ENCODE results near the gene AGAP1.

AGAP1 gene

GRCh38 chr2:235612181-235612950 is 118.5 kb downstream of the AGAP1 start:
- DNase-seq, result peak; percentile 63

DNA sequence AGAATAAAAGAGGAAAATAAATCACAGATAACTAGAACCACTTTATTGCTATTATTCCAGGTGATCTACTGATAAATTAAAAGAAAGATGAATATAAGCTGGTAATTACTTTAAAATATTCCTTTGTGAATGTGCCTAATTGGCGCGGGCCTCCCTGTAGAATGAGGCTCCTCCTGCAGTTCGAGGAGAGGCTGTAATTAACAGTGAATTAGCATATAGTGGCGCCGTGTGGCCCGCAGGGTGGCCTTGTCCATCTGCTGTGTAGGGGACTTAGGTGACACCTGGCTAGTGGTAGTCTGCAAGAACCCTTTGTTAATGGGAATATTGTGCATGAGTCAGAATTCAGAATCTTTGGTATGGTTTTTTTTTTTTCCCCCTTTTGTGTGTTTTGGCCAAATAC is 119.8 kb downstream of the AGAP1 start:
- DNase-seq, result no peak

DNA sequence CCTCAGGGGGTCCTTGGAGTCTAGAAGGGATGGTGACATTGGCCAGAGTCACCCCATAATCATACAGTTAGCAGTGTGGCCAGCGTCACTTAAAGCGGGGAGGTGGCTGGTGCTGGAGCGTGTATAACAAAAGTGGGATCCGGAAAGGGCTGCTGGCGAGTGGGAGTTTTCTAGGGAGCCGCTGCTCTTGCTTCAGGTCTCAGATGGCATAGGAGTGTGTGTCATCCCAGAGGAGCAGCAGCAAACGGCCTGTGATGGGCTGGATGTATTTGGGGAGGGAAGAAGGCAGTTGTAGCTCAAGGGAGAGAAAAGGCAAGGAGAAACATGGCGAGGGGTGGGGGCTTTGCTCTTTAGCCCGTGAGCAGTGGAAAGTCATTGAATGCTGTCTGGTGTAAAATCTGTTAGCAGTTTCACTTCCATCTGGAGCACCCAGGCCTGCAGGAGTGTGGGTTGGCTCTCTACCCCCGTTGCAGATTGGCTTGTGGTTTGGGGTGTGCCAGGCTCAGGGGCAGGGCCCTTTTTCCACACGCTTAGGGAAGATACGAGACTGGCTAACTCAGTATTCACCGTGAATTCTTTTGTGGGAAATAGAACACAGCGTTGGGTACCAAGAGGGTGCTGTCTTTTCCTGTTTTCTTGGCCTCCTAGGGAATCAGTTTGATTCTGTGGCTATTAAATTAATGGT is 120.5 kb downstream of the AGAP1 start:
- DNase-seq, result no peak

GRCh38 chr2:235614900-235615712 is 121.3 kb downstream of the AGAP1 start:
- peak; percentile 48 for DNase-seq

DNA sequence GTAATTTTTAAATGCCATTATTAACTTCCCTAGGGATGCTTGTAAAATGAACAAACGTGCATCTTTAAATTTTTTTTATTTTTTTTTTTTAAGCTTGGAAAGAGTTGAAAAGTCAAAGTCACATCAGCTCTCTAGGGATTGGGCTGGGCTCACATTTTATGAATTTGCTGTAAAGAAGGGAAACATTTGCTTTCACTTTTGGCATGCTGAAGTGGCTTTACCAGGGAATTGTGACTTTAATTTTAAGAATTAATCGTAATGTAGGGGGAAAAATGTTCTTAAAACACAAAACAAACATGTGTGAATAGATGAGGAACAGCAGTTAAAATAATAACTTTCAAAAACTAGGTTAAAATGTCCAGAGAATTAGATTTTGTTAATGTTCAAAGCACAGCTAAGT is 123.0 kb downstream of the AGAP1 start:
- DNase-seq, result no peak

DNA sequence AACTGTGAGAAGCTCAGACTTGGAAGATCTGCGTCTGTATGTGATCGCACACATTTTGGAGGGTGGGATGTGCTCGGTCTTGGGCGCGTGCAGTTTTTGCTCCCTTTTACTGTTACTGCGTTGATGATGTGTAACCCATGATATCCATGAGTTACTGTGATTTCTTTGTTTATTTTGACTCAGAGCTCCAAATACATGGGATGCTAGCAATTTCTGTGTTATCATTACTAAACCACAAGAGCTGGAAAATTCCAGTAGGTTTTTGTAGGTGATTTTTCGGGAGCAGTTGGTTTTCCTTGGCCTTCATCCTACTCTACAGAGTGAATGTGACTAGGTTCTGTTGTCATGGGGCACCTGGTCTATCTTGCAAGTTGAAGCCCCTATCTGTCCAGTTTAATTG is 124.2 kb downstream of the AGAP1 start:
- DNase-seq, result no peak

DNA sequence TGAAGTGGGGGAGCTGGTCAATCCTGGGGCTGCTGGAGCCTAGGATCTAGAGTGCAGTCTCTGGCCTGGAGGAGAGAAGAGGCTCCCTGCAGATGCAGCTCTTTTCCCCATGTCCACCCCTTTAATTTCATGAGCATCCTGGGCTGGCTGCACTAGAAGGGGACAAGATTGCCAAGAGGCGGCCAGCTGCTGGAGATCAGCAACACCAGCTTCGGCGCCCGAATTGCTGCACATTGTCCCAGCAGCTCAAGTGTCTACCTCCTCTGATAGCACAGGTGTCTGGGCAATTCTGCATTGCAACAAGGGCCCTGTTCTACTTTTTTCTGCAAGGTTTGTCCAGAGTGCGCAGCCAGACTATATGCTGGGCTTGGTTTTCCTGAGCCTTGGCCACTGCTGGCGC is 125.7 kb downstream of the AGAP1 start:
- no peak for DNase-seq

GRCh38 chr2:235621736-235622135 is 127.9 kb downstream of the AGAP1 start:
- DNase-seq, result no peak

- no peak for DNase-seq
These were observed 129.3 kb downstream of the AGAP1 start for GRCh38 chr2:235623111-235623510.

DNA sequence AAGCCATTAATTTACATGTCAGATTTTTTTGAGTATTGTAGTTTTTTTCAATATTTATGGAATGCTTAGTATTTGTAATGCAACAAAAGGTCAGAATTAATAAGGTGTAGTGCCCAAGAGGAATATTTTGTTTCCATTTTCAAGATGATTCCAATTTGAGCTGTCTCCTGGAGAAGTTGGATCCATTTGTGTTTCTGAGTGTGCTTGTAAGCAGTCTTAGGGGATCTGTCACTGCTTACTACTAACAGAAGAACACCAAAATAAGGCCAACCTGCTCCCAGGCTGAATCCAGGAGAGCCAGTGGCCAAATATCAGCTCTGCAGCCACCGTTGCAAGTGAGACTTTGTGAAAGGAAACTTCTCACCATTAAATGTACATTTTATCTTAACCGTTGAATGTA is 129.9 kb downstream of the AGAP1 start:
- DNase-seq, result no peak

GRCh38 chr2:235626658-235627057 is 132.8 kb downstream of the AGAP1 start:
- no peak for DNase-seq

GRCh38 chr2:235627682-235628081 is 133.8 kb downstream of the AGAP1 start:
- no peak for DNase-seq

DNA sequence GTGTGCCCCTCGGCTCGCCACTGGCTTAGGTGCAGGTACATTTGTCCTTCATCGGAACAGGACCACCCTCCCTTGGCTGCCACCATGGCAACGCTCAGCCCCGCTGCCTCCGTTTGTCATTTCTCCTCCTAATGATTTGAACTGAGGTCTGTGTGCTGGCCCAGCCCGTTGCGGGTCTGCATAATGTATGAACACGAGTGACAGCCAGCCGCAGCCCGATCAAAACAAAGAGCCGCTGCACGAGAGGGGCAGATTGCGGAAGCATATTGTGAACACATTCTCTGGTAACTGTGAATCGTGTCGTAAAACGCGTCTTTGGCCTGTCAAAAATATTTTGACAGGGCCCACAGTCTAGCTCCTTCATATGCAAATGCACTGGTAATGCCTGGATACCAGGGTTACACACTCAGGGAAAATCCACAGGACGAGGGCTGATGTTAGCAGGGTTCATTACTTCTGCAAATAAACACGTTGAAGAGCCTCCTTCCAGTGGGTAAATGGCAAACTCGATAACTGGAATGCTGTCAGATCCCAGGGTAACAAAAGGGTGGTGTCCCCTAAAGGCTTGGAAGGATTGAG is 137.0 kb downstream of the AGAP1 start:
- DNase-seq, result no peak

DNA sequence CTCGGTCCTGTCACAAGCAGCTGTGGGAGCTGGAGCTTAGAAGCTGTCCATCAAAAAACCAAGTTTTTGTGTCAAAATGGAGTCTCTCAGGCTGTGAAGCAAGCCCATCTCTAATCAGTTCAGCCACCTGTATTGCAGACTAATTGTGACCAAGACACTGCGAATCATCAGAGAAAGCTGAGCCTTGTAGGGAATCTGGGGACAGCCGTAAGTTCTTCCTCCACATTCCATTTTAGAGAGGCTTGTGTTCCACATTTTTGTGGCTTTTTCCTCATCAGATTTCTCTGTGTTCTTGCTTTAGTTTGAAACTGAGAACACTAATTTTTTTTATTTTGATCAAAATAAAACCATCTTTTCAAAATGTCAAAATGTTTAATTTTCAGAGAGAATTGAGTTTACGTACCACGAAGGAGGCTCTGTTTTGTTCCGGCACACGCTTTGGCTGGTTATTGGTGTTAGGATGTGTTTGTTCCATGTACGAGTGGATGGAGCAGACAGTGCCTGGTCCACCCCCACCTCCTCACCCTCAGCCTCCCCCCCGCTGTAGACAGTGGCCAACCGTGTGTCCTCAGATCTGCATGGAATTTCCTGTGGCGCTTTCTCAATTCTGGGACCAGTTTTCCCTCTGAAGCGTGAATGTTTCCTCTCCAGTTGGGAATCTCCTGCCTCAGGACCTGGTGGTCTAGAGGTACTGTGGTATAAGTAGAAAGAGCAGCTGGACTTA is 140.8 kb downstream of the AGAP1 start:
- no peak for DNase-seq

DNA sequence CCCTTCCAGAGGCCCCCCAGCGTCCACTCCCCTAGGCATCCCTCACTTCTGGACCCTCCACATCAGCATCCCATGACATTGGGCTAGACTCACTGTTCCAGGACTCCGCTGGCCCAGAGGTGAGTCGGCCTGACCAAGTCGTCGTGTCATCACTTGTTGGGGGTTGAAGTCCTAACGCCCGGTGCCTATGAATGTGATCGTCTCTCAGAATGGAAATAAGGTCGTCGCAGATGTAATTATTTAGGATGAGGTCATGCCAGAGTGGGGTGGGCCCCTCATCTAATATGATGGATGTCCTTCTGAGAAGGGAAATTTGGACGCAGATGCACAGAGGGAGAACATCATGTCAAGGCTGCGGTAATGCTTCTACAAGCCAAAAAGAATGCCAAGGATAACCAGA is 142.7 kb downstream of the AGAP1 start:
- no peak for DNase-seq

- DNase-seq, result no peak
These were observed 144.1 kb downstream of the AGAP1 start for GRCh38 chr2:235637896-235638295.

GRCh38 chr2:235638541-235639427 is 144.9 kb downstream of the AGAP1 start:
- no peak for DNase-seq

GRCh38 chr2:235639428-235639773 is 145.6 kb downstream of the AGAP1 start:
- DNase-seq, result peak; percentile 28

DNA sequence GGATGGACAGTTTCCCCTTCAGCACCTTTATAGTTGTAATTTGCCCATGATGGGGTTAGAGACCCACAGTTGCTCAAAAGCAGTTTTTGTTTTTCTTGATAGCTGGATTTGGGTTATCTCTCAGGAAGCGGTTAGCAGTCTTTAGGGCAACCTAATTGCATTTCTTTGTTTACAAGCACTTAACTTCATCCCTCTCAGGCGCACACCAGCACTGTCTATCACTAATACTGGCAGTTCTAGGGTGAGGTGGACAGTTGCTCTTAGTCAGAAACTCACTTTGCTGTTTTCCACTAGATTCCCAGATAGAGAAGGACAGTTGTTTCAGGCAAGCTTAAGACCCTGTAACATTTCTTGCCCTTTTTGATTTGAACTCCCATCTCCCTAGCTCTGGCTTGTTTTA is 146.0 kb downstream of the AGAP1 start:
- peak; percentile 36 for DNase-seq

- no peak for DNase-seq
These were observed 146.5 kb downstream of the AGAP1 start for GRCh38 chr2:235640377-235640776.

DNA sequence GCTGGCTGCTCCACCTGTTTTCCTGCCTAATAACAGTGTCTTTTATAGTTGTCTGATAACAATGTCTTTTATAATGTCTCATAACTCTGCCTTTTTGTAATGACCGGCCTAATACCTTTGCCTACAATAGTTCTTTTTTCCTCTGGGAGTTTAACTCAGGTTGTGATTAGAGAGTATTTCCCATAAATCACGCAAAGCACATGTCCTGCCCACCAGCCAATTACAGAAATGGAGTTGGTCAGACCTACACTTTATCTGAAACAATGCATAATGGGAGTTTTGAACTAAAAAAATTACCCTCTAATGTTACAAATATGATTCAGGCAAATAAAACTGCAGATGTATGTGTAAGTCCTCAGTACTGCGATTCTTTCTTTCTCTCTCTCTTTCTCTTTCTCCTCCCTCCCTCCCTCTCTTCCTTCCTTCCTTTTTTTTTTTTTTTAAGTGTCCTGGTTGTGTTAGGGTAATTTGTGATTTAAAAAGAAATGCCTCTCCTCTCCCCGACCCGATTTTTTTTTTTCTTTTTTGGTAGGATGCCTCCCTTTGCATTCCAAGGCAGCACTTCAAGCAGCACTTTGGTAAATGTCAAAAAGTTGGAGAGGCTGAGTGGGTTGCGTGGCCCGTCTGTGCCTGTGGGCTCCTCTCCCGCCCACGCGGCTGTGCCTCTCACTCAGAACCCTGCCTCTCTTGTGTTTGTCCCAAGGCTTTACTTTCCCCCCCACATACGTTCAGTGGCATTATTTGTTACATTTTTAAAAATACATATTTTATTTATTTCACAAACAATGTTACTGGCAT is 147.3 kb downstream of the AGAP1 start:
- peak; percentile 65 for DNase-seq

All from NCI-H2227 treated with DMSO at 0.1 percent for 48 hours (cell line).